ENCODE data around the gene PDE8B.
A peak's percentile ranks its signal among the peaks of the same experiment; 100 is the strongest.

Gene PDE8B

DNA sequence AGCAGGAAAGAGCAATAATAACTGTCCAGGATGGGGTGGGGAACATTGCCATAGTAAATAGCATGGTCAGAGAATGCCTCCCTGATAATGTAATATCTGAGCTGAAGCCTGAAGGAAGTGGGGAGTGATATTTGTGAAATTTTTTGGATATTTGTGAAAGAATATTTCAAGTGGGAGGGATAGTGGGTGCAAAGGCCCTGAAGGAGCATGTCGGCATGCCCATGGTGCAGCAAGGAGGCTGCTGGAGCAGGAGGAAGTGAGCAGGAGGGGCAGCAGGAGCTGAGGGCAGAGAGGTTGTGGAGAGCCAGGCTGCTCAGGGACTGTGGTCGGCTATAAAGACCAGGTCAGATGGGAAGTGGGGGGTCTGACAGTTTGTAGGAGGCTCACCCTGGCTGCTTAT lies 21.1 kb upstream of the PDE8B start:
- no peak for DNase-seq

- no peak for DNase-seq
These were observed 17.9 kb upstream of the PDE8B start for GRCh38 chr5:77192441-77193050.

DNA sequence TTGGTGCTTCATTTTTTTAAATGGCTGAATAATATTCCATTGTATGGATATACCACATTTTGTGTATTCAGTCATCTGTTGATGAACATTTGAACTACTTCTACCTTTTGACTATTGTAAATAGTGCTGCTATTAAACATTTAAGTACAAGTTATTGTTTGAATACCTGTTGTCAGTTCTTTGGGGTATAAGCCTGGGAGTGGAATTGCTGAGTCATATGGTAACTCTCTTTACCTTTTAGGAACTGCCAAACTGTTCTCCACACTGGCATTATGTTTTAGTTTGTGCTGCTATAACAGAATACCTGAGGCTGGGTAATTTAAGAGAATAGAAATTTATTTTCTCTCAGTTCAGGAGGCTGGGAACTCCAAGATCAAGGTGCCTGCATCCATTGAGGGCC lies 15.7 kb upstream of the PDE8B start:
- no peak for DNase-seq

DNA sequence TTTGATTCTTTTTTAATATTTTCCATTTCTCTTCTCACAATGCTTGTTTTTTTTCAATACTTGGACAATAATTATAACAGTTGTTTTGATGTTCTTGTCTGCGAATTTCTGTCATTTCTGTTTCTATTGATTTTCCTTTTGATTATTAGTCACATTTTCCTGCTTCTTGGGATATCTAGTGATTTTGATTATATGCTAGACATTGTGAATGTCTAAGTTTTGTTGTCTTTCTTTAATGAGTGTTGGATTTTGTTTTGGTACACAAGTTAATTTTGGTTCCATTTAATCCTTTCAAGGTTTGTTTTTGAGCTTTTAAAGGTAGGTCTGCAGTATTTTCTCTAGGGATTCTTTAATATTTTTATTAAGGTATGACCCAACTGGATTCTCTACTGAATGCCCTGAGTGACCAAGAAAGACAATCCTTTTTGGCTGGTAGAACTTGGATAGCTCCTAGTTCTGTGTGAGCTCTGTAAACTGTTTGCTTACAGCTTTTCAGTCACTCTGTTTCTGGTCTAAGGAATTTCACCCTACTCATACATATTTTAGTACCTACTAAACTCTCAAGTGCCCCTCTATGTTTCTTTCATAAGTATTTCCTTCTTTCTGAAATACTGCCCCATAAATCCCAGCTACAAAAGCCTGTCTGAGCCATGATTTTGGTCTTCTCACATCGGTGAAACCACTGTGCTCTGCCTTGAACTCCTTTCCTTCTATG lies 12.5 kb upstream of the PDE8B start:
- DNase-seq, result no peak

DNA sequence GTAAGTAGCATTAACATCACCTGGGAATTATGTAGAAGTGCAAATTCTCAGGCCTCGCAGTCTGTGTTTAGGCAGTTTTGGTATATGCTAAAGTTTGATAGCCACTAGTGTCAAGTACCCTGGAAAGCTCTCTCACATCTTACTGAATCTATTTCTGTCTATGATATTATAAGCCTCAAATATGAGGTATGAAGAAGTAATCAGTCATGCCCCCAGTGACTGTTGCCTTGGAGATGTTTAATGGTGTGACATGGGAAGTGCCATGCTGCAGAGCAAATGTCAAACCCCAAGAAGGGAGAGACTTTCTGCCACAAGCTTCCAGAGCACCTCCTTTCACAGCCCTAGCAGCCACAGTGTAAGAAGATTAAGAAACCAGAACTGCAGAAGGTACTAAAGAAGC lies 9.8 kb upstream of the PDE8B start:
- DNase-seq, result no peak

DNA sequence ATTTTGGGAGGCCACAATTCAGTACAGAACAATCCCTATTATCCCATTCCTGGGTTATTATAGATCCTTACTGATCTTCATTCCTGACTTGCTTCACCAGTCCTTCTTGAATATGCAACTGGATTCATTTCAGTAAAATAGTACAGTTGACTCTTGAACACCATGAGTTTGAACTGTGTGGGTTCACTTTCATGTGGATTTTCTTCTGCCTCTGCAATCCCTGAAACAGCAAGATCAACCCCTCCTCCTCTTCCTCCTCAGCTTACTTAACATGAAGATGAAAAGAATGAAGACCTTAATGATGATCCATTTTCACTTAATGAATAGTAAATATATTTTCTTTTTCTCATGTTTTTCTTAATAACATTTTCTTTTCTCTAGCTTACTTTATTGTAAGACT lies 8.3 kb upstream of the PDE8B start:
- DNase-seq, result no peak

GRCh38 chr5:77204967-77205366 lies 5.5 kb upstream of the PDE8B start:
- DNase-seq, result no peak

- no peak for DNase-seq
These were observed 1.8 kb upstream of the PDE8B start for GRCh38 chr5:77208507-77209163.

DNA sequence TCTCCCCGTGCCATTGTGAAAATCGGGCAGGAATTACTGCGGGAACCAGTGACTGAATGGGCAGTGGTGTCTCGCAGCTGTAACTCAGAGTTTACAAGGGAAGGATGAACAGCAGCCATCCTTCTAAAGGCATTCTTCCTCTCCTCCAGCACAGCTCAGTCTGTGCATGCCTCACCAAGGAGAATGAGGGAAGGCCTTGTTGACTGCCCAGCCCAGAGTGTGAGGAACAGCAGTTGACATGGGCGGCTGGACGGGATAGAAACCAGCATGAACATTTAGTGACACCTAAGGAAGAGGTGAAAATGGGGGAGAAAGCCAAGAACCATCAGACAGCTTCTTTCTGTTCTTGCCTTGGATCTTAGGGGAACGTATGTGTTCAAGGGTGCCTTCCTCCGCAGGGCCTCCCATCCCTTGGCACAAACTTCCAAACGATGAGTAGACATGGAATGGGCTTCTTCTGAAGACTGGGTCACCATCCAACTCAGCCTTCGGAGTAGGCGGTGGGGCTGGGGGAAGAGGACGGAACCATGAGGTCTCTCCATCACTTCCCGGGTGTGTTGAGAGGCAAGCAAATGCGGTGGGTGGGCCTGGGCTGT lies 887 bp upstream of the PDE8B start:
- DNase-seq, result no peak

DNA sequence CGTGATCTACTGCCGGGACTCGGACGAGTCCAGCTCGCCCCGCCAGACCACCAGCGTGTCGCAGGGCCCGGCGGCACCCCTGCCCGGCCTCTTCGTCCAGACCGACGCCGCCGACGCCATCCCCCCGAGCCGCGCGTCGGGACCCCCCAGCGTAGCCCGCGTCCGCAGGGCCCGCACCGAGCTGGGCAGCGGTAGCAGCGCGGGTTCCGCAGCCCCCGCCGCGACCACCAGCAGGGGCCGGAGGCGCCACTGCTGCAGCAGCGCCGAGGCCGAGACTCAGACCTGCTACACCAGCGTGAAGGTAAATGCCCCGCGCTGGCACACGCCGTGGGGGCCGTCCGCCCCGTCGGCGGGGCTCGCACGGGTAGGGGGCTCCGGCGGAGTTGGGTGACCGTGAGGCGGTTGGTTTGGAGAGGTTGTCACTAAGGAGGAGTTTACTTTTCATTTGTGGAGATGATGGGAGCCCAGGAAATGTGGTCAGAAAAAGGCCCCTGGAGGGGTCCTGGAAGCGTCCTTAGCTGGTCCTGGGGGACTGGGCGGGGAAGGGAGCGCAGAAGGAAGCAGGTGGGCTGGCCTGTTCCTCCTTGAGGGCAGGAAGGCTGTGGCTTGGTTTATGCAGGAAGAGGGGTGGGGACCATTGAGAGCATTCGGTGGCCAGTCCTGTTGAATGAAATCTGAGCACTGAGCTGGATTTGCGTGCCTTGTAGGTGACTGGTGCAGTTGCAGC lies 647 bp downstream of the PDE8B start:
- no peak for DNase-seq

DNA sequence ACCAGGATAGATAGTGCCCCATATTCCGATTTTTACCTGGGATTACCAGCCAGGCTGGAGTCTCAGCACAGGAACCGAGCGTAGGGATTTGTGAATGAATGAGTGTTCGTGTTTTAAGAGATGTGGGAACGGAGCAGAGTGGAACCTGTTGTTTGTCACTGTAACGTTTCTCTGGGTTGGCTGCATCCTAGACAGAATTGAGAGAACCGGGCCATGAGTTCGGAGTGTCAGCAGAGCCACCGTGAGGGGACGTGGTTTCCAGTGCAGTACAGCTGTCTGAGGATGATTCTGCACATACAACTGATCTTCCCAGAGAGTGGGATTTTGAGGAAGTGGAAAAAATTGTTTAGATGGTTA lies 1.2 kb downstream of the PDE8B start:
- no peak for DNase-seq

- no peak for DNase-seq
These were observed 3.1 kb downstream of the PDE8B start for GRCh38 chr5:77213601-77214000.

DNA sequence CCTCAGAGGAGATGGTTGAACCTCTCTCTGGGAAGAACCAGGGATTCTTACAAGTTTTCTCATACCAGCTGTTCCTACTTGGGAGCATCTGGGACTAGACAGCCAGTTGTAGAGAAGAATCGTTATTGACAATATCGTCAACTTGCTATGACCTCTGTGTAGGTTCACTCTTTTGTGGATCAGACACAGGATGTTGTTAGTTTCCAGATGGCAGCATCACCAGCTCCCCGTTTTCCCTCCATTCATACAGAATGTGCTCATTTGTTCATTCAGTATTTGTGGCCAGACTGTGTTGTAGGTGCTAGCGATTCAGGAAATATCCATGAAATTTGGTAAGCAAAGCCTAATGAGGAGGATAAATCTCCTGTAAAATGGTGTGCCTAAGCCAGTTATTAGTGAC lies 3.7 kb downstream of the PDE8B start:
- DNase-seq, result no peak

- peak; percentile 23 for DNase-seq
These were observed 7.8 kb downstream of the PDE8B start for GRCh38 chr5:77218263-77218662.

GRCh38 chr5:77221115-77221514 lies 10.6 kb downstream of the PDE8B start:
- no peak for DNase-seq

DNA sequence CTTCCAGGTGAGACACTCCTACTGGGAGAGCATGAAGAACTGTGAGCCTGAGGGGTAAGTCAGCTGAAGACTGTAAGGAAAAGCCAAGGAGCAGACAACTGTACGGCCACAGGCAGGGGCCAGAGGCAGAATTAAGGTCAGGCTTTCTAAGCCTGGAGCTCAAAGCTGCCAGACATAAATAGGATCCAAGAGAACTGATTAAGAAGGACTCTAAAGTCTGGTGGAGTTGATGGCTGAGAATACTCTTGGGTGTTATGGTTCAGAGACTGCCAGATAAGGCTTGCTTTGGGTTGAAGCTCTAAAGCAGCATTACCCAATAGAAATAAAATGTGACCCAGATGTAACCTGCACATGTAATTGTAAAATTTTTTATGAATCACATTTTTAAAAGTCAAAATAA lies 12.2 kb downstream of the PDE8B start:
- DNase-seq, result no peak

DNA sequence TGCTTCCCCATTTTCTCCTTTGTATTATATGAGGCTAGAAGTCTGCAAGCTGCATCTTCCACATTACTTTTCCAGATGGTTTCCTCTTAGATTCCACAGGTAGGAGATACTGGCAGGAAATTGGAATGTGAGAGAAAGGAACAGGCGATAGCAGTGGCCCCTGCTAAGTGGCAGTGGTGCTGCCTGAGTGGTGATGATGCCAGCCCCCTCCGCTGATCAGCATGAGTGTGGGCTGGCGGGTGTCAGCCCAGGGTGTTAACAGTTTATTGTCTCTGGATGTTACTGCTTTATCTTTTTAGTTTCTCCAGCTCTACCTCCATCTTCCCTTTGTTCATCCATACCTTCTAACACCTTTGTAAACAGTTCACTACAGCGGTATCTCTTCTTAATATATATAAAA lies 13.2 kb downstream of the PDE8B start:
- no peak for DNase-seq

DNA sequence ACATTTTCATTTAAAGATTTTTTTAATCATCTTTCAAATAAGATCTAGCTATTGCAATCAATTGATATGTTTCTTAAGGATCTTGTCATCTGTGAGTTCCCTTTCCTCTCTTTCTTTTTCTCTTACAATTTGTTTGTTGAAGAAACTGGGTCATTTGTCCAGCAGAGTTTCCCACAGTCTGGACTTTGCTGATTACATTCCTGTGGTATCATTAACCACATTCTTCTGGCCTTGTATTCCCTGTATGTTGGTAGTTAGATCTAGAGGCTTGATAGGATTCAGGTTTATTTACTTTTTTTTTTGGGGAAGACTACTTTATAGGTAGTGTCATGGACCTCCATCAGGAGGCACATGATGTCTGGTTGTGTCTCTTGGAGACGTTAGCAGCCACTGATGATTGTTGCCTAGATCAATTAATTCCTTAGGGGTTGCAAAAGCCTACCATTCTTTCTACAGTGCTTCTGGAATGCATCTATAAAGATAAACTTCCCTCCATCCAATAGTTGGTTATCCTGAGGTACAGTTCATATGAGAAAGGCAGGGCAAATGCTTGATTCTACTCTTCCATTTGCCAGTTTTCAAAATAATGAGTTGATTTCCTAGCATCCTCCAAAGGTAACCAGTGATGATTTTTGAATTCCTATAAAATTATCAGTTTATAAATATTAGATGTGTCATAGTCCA lies 14.3 kb downstream of the PDE8B start:
- no peak for DNase-seq

- no peak for DNase-seq
These were observed 15.1 kb downstream of the PDE8B start for GRCh38 chr5:77225531-77225930.

- DNase-seq, result no peak
These were observed 19.4 kb downstream of the PDE8B start for GRCh38 chr5:77229887-77230286.

DNA sequence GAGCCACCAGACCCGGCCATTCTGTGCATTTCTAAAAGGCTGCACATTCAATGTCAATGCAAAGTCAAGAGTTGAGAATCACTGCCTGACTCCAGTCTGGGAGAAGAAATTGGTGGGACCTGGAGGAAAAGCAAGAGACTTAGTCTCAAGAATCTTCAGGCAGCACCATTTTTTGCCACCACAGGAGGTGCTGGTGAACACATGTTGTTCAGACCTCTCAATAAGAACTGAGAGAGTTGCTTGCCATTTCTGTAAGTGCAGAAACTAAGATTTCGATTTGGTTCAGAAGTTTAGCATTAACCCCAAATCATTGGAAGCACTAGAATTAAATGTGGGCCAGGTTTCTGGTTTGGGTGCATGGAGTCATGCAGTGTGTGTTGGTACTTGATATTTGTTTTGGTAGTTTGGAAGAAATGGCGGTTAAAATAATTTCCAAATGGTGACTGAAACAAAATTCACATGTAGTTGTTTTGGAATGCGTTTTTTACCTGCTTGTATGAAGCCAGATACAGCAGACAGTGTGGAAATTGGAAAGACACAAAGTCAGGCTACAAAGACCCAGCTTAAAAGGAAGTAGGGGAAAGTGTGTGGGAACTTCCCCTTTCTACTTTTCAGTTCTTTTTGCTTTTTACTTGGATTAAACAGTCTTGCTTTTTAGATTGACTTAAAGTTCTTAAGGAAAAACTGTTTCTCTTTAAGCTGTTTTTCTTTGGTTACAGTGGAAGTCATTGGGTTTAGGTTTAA lies 20.4 kb downstream of the PDE8B start:
- DNase-seq, result peak; percentile 35

GRCh38 chr5:77231471-77232138 lies 21.1 kb downstream of the PDE8B start:
- DNase-seq, result no peak

All from hematopoietic multipotent progenitor cell treated with erythropoietin and hydrocortisone succinate and interleukin-3 and kit ligand, for 6 days (in vitro differentiated cells).